ENCODE measurements around the gene TSPOAP1.

TSPOAP1 gene

GRCh38 chr17:58277107-58277801 lies 51.3 kb downstream of the TSPOAP1 start:
- H3K4me3 ChIP-seq (ENCODE audit: insufficient read depth, low read depth, low read length, poor library complexity, severe bottlenecking) = no peak overlapping the region
- no peaks in the 10 kb centered on the region for H3K36me3 ChIP-seq (ENCODE audit: control insufficient read depth, insufficient read depth, low read length)
- no peak for DNase-seq
- H3K27ac ChIP-seq (ENCODE audit: insufficient read depth, low read length, poor library complexity, severe bottlenecking) = no peak overlapping the region
- H3K27me3 ChIP-seq (replicated peaks; ENCODE audit: control insufficient read depth, insufficient read depth, low read length, poor library complexity, severe bottlenecking) = peaks cover 5% of the 10 kb centered on the region
- no peaks in the 10 kb centered on the region for H3K4me1 ChIP-seq (ENCODE audit: control insufficient read depth, insufficient read depth, low read length, poor library complexity, severe bottlenecking)
- no peaks in the 10 kb centered on the region for H3K9me3 ChIP-seq (ENCODE audit: control insufficient read depth, low read length)

- DNase-seq = no peak
- no peak overlapping the region for H3K4me3 ChIP-seq (ENCODE audit: insufficient read depth, low read depth, low read length, poor library complexity, severe bottlenecking)
- no peak overlapping the region for H3K27ac ChIP-seq (ENCODE audit: insufficient read depth, low read length, poor library complexity, severe bottlenecking)
- H3K9me3 ChIP-seq (ENCODE audit: control insufficient read depth, low read length) = no peaks in the 10 kb centered on the region
- no peaks in the 10 kb centered on the region for H3K4me1 ChIP-seq (ENCODE audit: control insufficient read depth, insufficient read depth, low read length, poor library complexity, severe bottlenecking)
- H3K36me3 ChIP-seq (ENCODE audit: control insufficient read depth, insufficient read depth, low read length) = no peaks in the 10 kb centered on the region
- H3K27me3 ChIP-seq (replicated peaks; ENCODE audit: control insufficient read depth, insufficient read depth, low read length, poor library complexity, severe bottlenecking) = peaks cover 5% of the 10 kb centered on the region
Measured at GRCh38 chr17:58276423-58276822, 52.2 kb downstream of the TSPOAP1 start.

GRCh38 chr17:58275417-58275816 lies 53.2 kb downstream of the TSPOAP1 start:
- Histone ChIP-seq H3K9me3 (ENCODE audit: control insufficient read depth, low read length) (no peaks in the 10 kb centered on the region), H3K36me3 (ENCODE audit: control insufficient read depth, insufficient read depth, low read length) (no peaks in the 10 kb centered on the region), H3K27ac (ENCODE audit: insufficient read depth, low read length, poor library complexity, severe bottlenecking) (no peak overlapping the region), H3K4me1 (ENCODE audit: control insufficient read depth, insufficient read depth, low read length, poor library complexity, severe bottlenecking) (no peaks in the 10 kb centered on the region), H3K27me3 (replicated peaks; ENCODE audit: control insufficient read depth, insufficient read depth, low read length, poor library complexity, severe bottlenecking) (peaks cover 5% of the 10 kb centered on the region), H3K4me3 (ENCODE audit: insufficient read depth, low read depth, low read length, poor library complexity, severe bottlenecking) (no peak overlapping the region)
- DNase-seq = no peak

GRCh38 chr17:58273453-58274104 lies 55.0 kb downstream of the TSPOAP1 start:
- Histone ChIP-seq H3K4me1 (ENCODE audit: control insufficient read depth, insufficient read depth, low read length, poor library complexity, severe bottlenecking) (no peaks in the 10 kb centered on the region), H3K27me3 (replicated peaks; ENCODE audit: control insufficient read depth, insufficient read depth, low read length, poor library complexity, severe bottlenecking) (peaks cover 2% of the 10 kb centered on the region)
- DNase-seq = no peak

DNA sequence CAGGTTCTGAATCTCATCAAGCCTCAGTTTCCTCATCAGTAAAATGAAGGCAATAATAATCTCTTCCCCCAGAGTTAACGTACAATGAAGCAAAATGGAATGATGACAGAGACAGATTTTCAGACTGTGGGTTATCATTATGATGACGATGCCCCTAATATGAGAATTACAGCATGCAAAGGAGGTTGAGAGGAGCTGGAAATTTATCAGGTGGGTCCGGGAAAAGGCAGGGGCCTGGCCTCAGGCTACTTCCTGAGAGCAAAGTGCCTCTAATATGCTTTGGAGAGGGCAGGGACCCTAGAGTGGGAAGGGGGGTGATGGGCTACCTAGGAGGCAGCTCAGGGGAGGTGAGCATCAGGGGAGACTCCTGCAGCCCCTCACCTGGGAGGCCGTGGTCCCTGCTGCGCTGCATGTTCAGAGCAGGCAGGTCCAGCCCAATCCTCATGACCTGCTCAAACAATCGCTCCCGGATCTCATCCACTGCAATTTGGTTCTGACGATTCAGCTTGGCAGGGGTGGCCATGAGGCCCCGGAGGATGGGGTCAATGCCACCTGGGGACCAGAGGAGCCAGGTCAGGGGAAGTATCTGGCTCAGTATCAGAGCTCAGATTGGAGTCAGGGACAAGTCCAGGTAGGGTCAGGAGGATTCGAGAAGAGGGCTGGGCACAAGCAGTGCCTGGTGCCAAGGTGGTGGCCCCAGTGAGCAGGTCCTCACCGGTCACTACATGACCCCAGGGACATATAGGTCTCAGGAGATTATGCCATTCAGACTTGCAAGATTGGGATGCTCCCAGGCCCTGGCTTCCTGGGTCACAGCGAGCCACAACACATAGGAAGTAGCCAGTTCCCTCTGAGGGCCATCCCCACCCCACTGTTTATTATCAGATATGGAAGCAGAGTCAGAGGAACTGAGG lies 56.0 kb downstream of the TSPOAP1 start:
- Histone ChIP-seq H3K27me3 (replicated peaks; ENCODE audit: control insufficient read depth, insufficient read depth, low read length, poor library complexity, severe bottlenecking) (peaks cover 2% of the 10 kb centered on the region), H3K9me3 (ENCODE audit: control insufficient read depth, low read length) (no peaks in the 10 kb centered on the region), H3K4me1 (ENCODE audit: control insufficient read depth, insufficient read depth, low read length, poor library complexity, severe bottlenecking) (no peaks in the 10 kb centered on the region), H3K27ac (ENCODE audit: insufficient read depth, low read length, poor library complexity, severe bottlenecking) (no peak overlapping the region), H3K4me3 (ENCODE audit: insufficient read depth, low read depth, low read length, poor library complexity, severe bottlenecking) (no peak overlapping the region), H3K36me3 (ENCODE audit: control insufficient read depth, insufficient read depth, low read length) (no peaks in the 10 kb centered on the region)
- no peak for DNase-seq

More at GRCh38 chr17:58273453-58274104, 55.0 kb downstream of the TSPOAP1 start:
- H3K4me3 ChIP-seq (ENCODE audit: insufficient read depth, low read depth, low read length, poor library complexity, severe bottlenecking) = no peak overlapping the region
- no peak overlapping the region for H3K27ac ChIP-seq (ENCODE audit: insufficient read depth, low read length, poor library complexity, severe bottlenecking)
- H3K9me3 ChIP-seq (ENCODE audit: control insufficient read depth, low read length) = no peaks in the 10 kb centered on the region
- no peaks in the 10 kb centered on the region for H3K36me3 ChIP-seq (ENCODE audit: control insufficient read depth, insufficient read depth, low read length)

GRCh38 chr17:58271216-58271931 lies 57.2 kb downstream of the TSPOAP1 start:
- H3K27ac ChIP-seq (ENCODE audit: insufficient read depth, low read length, poor library complexity, severe bottlenecking) = no peak overlapping the region

DNA sequence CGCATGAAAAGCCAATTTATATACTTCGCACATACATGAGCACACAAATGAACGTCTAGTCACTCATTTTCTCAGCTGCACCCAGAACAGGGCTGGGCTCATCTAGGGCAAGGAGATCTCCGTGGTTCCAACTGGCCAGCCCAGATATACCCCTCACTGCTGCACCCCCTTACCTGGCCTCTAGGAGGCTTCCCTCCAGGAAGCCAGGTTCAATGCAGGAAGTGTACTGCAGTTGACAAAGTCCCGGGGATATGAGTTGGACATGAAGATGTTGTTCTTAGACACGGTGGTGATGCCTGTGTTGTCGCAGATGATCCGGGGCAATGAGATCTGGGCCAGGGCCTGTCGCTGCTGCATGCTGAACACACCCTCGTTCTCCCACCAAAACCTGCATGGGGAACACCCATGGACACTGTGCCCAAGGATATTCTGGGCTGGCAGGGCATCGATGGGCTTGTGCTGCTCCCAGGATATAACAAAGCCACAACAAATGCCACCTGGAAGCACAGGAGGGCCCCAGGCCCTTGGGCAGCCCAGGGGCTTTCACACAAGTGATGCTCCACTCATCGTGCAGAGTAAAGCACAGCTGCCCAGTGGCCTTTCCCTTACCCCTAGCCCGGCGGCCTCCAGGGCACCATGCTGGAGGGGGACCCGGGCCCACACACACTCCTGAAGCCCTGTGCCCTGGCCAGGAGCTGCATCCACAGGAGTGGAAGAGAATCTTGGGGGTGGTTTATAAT lies 57.9 kb downstream of the TSPOAP1 start:
- no peaks in the 10 kb centered on the region for H3K4me1 ChIP-seq (ENCODE audit: control insufficient read depth, insufficient read depth, low read length, poor library complexity, severe bottlenecking)
- H3K9me3 ChIP-seq (ENCODE audit: control insufficient read depth, low read length) = no peaks in the 10 kb centered on the region
- no peak overlapping the region for H3K4me3 ChIP-seq (ENCODE audit: insufficient read depth, low read depth, low read length, poor library complexity, severe bottlenecking)
- H3K27me3 ChIP-seq (replicated peaks; ENCODE audit: control insufficient read depth, insufficient read depth, low read length, poor library complexity, severe bottlenecking) = peaks cover 2% of the 10 kb centered on the region
- H3K27ac ChIP-seq (ENCODE audit: insufficient read depth, low read length, poor library complexity, severe bottlenecking) = no peak overlapping the region
- H3K36me3 ChIP-seq (ENCODE audit: control insufficient read depth, insufficient read depth, low read length) = no peaks in the 10 kb centered on the region
- DNase-seq = no peak

More at GRCh38 chr17:58271216-58271931, 57.2 kb downstream of the TSPOAP1 start:
- H3K36me3 ChIP-seq (ENCODE audit: control insufficient read depth, insufficient read depth, low read length) = no peaks in the 10 kb centered on the region
- H3K9me3 ChIP-seq (ENCODE audit: control insufficient read depth, low read length) = no peaks in the 10 kb centered on the region
- H3K4me3 ChIP-seq (ENCODE audit: insufficient read depth, low read depth, low read length, poor library complexity, severe bottlenecking) = no peak overlapping the region
- peaks cover 2% of the 10 kb centered on the region for H3K27me3 ChIP-seq (replicated peaks; ENCODE audit: control insufficient read depth, insufficient read depth, low read length, poor library complexity, severe bottlenecking)
- H3K4me1 ChIP-seq (ENCODE audit: control insufficient read depth, insufficient read depth, low read length, poor library complexity, severe bottlenecking) = no peaks in the 10 kb centered on the region
- DNase-seq = no peak

DNA sequence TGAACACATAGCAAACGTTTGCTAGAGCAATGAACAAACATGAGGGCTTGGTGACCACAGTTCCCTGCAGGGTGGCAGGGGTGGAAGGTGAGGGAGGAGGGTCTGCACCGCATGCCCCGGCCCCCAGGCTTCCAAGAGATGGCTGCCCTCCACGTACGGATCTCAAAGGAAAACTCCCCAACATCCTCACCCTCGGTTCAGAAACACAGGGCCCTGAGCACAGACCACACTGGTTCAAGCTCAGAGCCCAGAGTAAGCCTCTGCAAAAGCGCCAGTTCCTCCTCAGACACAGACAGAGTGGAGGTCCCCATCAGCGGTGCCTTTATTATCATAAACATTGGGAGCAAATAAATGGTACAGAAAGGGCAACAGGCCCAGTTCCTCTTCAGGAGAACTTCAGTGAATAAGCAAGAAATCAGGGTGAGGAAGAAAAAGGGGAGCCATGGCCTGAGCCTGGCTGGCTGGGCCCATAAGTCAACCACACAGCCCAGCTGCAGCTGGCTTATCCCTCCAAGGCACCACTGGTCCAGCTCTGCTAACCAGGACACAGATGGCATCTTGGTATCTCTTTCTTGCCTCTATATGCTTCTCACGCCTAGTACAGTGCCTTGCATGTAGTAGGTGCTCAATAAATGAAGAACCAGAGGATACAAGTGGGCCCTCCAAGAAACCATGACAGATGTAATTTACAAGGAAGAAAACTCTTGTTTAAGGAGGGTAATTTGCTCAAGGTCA lies 58.9 kb downstream of the TSPOAP1 start:
- no peak overlapping the region for H3K27ac ChIP-seq (ENCODE audit: insufficient read depth, low read length, poor library complexity, severe bottlenecking)
- no peak overlapping the region for H3K4me3 ChIP-seq (ENCODE audit: insufficient read depth, low read depth, low read length, poor library complexity, severe bottlenecking)
- peaks cover 2% of the 10 kb centered on the region for H3K27me3 ChIP-seq (replicated peaks; ENCODE audit: control insufficient read depth, insufficient read depth, low read length, poor library complexity, severe bottlenecking)
- no peaks in the 10 kb centered on the region for H3K4me1 ChIP-seq (ENCODE audit: control insufficient read depth, insufficient read depth, low read length, poor library complexity, severe bottlenecking)
- H3K9me3 ChIP-seq (ENCODE audit: control insufficient read depth, low read length) = no peaks in the 10 kb centered on the region
- no peak for DNase-seq
- no peaks in the 10 kb centered on the region for H3K36me3 ChIP-seq (ENCODE audit: control insufficient read depth, insufficient read depth, low read length)

Data from effector memory CD4-positive, alpha-beta T cell (primary cell).